ENCODE measurements around the gene PLEKHA7.
"Not testable (repeated sequence)": the region's sequence is repeated elsewhere in the genome, so short reads cannot be mapped to it uniquely, and the experiment has no call there.

PLEKHA7 gene

DNA sequence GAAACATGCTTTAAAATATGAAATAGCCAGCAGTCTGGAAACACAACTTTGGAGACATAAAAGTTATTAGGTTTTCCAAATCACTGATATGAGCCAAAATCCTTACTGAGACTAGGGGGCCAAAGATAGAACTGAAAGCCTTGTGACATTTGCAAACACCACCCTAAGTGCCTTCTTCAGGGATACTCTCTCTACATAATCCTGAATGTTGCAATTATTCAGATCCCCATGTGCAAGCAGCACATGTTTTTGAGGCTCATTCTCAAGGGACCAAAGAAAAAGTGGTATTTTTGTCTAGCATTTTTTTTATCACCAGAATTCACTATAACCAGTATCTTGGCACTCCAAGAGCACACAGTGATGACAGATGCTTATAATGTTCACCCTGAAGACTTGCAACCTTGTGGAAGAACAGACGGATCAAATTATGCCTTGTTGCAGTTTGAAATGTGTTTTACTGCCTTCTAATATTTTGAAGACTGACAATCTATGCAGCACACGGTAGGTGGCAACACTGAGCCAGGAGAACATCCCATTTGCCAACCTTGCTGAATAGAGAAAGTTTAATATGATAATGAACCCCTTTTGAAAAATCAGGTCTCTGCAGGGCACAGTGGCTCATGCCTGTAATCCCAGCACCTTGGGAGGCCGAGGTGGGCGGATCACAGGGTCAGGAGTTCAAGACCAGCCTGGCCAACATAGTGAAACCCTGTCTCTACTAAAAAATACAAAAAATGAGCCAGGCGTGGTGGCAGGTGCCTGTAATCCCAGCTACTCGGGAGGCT lies 78.5 kb downstream of the PLEKHA7 start:
- no peak for FAIRE-seq

DNA sequence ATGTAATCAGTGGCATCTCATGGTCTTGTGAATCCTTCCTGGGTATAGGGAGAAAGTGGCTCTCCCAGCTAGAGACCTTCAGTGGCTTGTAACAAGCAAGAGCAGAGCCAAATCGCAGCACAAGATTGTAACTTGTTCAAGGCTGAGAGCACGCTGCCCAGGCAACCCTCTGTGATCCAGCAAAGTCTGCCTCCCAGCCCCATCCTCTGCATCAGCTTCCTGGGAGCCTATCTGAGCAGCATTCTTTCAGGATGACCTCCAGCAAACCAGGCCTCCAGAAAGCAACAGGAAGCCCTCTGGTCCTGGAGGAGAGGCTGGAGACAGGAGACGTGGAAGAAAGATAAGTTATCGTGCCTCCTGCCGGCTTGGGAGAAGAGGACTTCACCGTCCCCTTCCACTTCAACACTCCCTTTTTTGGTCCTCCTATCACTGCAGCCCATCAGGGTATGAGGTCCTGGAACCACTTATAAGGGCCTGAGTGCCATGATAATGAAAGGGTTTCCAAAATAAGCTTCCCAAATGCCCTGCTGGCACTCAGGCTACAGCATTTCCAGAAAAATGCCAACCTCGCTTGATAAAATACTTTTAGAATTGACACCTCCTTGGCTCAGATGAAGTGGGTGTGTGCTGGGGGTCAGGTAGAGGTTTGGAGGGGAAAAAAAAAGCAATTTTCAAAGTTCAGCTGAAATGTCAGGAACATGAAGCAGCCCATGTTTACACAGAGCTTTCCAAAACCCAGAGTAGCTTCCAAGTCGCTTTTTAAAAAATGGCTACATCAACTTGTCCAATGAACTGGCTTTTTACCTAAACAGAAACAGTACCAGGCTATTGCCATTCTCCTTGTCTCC lies 80.2 kb downstream of the PLEKHA7 start:
- FAIRE-seq = no peak

- no peak for FAIRE-seq
Measured at GRCh38 chr11:16933291-16933690, 80.9 kb downstream of the PLEKHA7 start.

DNA sequence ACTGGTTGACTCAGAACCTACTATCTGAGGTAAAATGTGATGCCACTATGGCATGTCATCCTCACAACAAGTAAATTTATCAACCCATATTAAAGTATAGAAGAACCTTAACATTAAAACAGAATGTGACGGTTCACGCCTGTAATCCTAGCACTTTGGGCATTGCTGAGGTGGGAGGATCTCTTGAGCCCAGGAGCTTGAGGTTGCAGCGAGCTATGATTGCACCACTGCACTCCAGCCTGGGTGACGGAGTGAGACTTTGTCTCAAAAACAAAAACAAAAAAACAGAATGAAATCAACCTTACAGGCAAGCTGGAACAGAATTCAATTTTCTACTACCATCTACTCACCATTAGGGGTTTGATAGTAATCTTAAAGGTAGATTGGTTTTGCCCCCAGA lies 86.2 kb downstream of the PLEKHA7 start:
- FAIRE-seq = no peak

- no peak for FAIRE-seq
Measured at GRCh38 chr11:16926883-16927626, 87.2 kb downstream of the PLEKHA7 start.

GRCh38 chr11:16925561-16926065 lies 88.6 kb downstream of the PLEKHA7 start:
- FAIRE-seq = no peak

DNA sequence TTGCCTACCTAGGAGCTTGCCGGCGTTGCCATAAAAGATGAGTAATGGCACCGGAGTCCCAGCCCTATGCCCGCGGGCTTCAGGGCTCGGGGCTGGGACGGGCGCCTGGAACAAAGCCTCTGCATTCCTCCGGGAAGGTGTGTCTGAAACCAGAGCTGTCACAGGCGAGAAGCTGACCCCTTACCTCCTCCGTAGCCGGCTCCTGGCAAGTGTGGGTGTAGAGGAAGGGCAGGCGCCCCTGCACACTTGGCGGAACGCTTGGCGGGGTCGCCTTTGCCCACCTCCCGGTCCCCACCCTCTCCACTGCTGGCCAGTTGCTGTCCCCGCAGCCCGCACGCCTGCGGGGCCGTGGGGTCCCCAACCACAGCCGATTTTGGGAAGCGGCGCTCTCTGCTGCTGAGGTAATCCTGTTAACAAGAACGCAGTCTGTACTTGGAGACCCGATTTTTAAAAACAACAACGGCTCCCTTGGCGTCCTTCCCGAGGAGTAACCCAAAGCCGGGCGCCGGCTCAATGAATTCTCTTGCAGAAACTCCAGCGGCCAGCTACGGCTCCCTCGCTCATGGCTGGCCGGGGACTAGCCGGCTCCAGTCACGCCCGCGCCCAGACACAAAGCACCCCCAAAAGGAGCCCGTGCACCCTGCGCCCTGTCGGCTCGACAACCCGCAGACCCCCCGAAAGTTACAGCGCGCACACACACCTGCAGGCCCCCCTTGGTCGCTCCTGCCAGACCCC lies 89.2 kb downstream of the PLEKHA7 start:
- no peak for FAIRE-seq

DNA sequence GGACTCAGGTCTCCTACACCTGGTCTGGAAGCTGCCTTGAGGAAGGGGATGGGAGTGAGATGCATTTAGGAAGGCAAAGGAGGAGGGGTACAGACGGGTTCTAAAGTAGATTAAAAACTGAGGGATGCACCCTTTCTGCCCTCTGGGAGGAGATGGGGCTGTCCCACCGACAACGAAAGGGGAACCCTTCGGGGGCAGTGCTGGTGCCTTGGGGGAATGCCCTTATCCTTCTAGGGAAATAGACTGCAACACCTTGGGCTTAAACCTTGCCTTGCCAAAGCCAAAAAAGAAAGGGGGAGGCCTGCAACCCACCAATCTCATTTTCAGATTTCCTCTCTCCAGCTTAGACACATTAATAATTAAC lies 89.8 kb downstream of the PLEKHA7 start:
- FAIRE-seq = no peak

GRCh38 chr11:16923987-16924386 lies 90.2 kb downstream of the PLEKHA7 start:
- FAIRE-seq = no peak

GRCh38 chr11:16921668-16922067 lies 92.5 kb downstream of the PLEKHA7 start:
- FAIRE-seq = no peak

DNA sequence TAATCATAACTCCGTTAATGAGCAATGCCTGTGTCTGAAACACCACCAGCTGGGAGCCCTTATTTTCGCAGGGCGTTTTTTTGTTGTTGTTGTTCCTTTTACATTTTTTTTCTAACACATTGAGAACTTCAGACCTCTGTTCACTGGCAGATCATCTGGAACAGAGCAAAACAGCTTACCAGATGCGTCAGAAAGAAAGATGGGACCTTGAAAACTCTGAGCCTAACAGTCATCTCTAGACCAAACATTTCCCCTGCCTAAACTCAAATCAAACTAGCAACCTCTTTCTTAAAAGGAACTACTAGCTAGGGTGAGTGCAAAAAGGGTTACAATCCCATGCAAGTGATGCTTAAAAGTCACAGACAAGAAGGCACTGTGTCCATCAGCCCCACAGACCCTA lies 93.2 kb downstream of the PLEKHA7 start:
- no peak for FAIRE-seq

DNA sequence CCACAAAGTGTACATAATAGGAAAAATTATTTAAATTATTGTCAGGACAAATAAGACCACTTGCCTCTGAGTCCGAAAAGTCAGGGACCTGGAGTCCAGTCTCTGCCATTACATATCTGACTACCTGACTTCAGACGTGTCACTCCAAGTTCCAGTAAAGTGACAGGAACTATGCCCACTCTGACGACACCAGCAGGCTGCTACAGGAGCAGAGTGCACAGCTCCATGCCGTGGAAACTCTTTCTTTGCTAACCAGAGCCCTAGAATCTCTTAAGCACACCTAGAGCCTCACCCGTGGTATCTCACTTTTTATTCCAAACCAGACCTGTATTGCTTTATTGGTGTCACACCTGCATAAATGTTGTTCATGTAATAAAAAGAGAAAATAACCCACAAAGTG lies 93.7 kb downstream of the PLEKHA7 start:
- FAIRE-seq = no peak

DNA sequence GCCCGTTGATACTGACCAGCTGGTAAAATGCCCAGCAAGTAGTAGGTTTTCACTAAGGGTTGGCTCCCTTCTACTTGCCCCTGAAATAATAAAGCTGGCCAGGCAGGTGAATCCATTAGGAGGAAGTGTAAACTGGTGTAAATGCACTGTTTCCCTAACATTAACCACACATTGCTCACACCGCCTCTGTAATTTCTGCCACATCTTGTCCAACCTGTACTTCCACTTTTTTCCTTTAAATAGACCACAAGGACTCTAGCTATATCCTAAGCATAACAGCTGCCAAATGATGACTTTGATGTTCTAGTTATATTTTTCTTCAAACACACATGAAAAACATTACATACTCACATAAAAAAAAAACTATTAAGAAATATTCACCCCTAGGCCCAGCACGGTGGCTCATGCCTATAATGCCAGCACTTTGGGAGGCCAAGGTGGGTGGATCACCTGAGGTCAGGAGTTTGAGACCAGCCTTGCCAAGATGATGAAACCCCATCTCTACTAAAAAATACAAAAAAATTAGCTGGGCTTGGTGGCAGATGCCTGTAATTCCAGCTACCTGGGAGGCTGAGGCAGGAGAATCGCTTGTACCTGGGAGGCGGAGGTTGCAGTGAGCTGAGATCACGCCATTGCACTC lies 95.6 kb downstream of the PLEKHA7 start:
- FAIRE-seq = not testable (repeated sequence)

- no peak for FAIRE-seq
Measured at GRCh38 chr11:16917941-16918340, 96.3 kb downstream of the PLEKHA7 start.

DNA sequence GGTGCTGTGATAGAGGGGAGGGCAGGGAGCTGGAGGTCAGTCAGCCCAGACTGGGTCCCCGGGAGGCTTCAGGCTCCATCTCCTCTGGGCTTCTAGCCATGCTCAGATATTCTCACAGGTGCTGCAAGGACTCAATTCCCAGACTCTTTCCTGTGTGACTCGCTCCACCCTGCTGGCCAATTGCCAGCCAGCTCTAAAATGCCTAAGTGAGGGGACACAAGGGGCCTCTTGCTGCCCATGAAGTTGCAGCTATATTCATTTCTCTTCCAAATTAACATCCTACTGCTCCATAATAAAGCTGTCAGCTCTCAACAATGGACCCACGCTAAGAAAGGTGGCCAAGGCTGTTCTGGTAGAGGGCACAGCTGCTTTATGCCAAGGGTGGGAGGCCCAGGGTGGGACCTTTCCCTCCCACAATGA lies 101.5 kb downstream of the PLEKHA7 start:
- FAIRE-seq = no peak

DNA sequence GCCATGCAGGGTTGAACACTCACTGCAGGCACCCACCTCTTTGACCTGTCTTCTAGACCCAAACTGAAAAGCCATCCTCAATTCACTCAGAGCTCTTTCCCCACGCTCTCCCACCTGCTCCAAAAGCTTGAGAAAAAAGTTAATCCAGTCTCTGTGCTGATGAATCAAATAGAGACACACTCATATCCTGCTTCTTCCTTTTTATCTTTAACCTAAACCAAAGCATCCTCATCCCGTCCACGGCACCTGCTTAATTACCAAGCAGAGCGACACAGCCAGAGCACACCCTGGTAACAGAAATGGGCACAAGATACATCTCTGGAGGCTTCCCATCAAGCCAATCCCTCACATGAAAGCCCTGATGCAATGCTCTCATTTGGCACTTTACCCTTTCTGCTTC lies 102.6 kb downstream of the PLEKHA7 start:
- no peak for FAIRE-seq

DNA sequence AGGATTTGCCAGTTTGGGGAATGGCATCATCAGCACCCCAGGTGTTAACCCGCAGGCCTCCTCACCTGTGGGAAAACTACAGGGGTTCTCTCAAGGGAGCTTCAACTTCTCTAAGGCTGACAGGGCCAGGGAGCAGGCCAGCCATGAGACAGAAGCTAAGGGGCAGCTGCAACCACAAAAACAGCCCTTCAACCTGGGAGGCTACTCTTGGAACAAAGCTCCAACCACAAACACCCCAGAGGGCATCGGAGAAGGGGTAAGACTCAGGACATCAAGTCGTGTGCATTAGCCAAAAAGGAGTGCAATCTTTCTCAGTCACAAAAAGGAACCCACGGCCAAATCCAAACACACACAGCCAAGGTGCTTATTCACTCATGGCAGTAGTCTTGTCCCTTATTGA lies 103.0 kb downstream of the PLEKHA7 start:
- FAIRE-seq = no peak

DNA sequence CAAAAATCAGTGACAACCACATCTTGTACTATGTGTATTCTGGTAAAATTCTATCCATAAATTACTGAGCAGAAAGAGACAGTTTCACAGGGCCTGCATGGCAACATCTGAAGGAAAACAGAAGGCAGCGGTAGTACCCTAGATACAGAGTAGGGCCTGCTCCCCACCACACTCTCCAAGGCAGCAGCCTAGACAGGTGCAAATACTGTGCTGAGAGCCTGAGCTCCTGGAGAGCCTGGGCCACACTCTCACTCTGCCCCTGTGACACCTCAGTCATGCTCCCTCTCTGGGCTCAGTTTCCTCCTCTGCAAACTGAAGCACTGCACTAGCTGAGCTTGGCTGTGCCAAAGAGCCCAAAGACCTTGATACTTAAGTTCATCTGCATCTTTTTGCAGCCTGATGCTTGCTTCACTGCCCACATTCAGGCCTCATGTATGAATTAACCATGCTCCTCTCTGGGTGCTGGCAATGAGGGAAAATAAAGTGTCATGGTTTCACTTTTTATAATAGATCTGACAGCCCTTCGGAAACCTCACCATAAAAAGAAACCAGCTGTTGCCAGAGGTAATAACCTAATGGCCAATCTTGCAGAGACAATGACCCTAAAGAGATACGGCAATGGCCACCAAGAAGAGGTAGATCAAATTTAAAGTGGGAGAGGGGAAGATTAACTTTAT lies 104.7 kb downstream of the PLEKHA7 start:
- FAIRE-seq = no peak

DNA sequence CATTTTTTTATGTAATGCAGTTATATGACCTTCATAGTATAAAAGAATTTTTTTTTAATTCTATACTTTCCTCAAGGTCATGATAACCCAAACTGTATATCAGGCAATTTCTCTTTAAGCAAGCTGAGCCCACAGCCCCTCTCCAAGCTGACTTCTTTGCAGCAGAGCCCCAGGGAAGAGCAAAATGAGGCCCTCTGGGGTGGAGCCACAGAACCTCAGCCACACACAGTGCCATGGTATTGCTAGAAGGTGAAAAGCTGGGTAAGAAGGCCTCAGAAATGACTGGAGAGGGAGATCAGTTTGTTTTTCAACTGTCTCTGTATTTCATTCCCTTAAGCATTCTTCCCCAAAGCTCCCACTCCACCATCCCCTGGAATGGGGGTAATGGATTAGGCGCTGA lies 108.8 kb downstream of the PLEKHA7 start:
- no peak for FAIRE-seq

DNA sequence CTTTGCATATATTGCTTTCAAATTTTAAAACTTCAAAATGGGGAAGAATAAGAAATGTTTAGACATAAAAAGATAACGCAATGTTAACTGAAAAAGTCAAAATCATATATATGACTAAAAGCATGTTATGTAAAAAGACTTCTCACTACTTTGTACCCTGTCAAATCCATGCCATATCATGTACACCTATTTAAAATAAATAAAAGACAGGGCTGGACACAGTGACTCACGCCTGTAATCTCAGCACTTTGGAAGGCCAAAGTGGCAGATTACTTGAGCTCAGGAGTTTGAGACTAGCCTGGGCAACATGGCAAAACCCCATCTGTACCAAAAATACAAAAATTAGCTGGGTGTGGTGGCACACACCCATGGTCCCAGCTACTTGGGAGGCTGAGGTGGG lies 109.5 kb downstream of the PLEKHA7 start:
- FAIRE-seq = not testable (repeated sequence)

- no peak for FAIRE-seq
Measured at GRCh38 chr11:16902781-16903378, 111.3 kb downstream of the PLEKHA7 start.

Data from TTC549 (cell line).